Gastroesophageal sphincter (tissue), 4 donors: ENCODE data around the gene NEK8. TPM values are rescaled to one million over a fixed set of nuclear protein-coding genes. Genes with fewer than 3 reads are reported as not detected.

Source experiments
- ATAC-seq: fragments of 150-250 bp; one replicate; pipeline ENCODE4 v1.9.1; 2016; ENCODE audit warnings: mild to moderate bottlenecking, moderate library complexity
- H3K27ac ChIP-seq, 4 donors: fragments of 200-600 bp; sonication (generic) in 3 of 4; 1 replicate in 3 of 4; 2 replicates in 1 of 4; pipeline ENCODE4 v1.5.1; 2016 to 2019
- H3K27me3 ChIP-seq: fragments of 200-600 bp; sonication (generic); one replicate; pipeline ENCODE4 v1.5.1; 2019
- H3K36me3 ChIP-seq, 2 donors: fragments of 200-600 bp; sonication (generic); one replicate each; pipeline ENCODE4 v1.5.1; 2019; ENCODE audit warnings: control low read depth in 1 of 2
- H3K4me1 ChIP-seq, 3 donors: fragments of 200-600 bp; sonication (generic); 1 replicate in 2 of 3; 2 replicates in 1 of 3; pipeline ENCODE4 v1.5.1; 2016 to 2019; ENCODE audit warnings: control low read depth in 2 of 3
- H3K4me3 ChIP-seq, 2 donors: fragments of 200-600 bp; sonication (generic); one replicate each; pipeline ENCODE4 v1.5.1; 2019; ENCODE audit warnings: mild to moderate bottlenecking in 1 of 2, moderate library complexity in 1 of 2
- H3K9me3 ChIP-seq, 3 donors: fragments of 200-600 bp; sonication (generic); one replicate each; pipeline ENCODE4 v1.5.1; 2017 to 2019; ENCODE audit warnings: control low read depth in 2 of 3
- CTCF ChIP-seq, 4 experiments: fragments of 200-600 bp in 2 of 4; fragments of 450-650 bp in 2 of 4; sonication (generic) in 1 of 4; IDR thresholded peaks; one replicate each; pipeline ENCODE4 v1.5.1; 2017 to 2019; ENCODE audit warnings: antibody characterized with exemption in 4 of 4, mild to moderate bottlenecking in 2 of 4, moderate library complexity in 2 of 4
- EP300 ChIP-seq: sonication (generic); formaldehyde crosslinking; IDR thresholded peaks from one replicate; pipeline ENCODE4 v1.6.1; 2017; ENCODE audit warnings: antibody characterized with exemption, mild to moderate bottlenecking
- POLR2A ChIP-seq, 2 donors: fragments of 450-650 bp; IDR thresholded peaks; one replicate each; pipeline ENCODE4 v1.6.1; 2017; ENCODE audit warnings: antibody characterized with exemption in 2 of 2, mild to moderate bottlenecking in 2 of 2, moderate library complexity in 1 of 2
- POLR2AphosphoS5 ChIP-seq: sonication (generic); formaldehyde crosslinking; IDR thresholded peaks from one replicate; pipeline ENCODE4 v1.6.1; 2017; ENCODE audit warnings: antibody characterized with exemption
- WGBS, 2 donors: methylation state at CpG; one replicate each; pipeline ENCODE4 v1.1.5; 2018; ENCODE audit warnings: low coverage in 1 of 2; 5-methylcytosine and 5-hydroxymethylcytosine counted together
- total RNA-seq, 4 donors: library from RNA; depleted of rRNA; stranded (reverse); fragments of >200 nt; gene quantifications; one replicate each; pipeline ENCODE4 v1.1.0, GENCODE V29; 2016

NEK8 gene
- total RNA-seq, 4 donors from 2014 or later = 0.94 to 2.0 (median 1.8) TPM; not detected in 1

- H3K4me1 ChIP-seq = peaks cover 0 to 69% (median 15%) of the 10 kb centered on the region in 3 donors
- no CpG with 5 or more reads among the region's 5 CpGs for WGBS, 2 donors
Observed at GRCh38 chr17:28746611-28747050, 18.0 kb downstream of the NEK8 start.

GRCh38 chr17:28747051-28747691 lies 18.6 kb downstream of the NEK8 start:
- peak overlapping the region in 3 of 4 donors; percentile 89 to 92 (median 89) for H3K27ac ChIP-seq
- peaks cover 0 to 27% of the 10 kb centered on the region in 2 donors for H3K36me3 ChIP-seq
- TF ChIP-seq EP300 (no peak), POLR2AphosphoS5 (no peak), POLR2A (IDR thresholded peaks at IDR 0.05) (no peak), CTCF (IDR thresholded peaks at IDR 0.05) (no peak)
- no CpG with 5 or more reads among the region's 7 CpGs for WGBS, 2 donors
- no peaks in the 10 kb centered on the region for H3K27me3 ChIP-seq
- no peak overlapping the region for H3K4me3 ChIP-seq
- peaks cover 0 to 69% (median 15%) of the 10 kb centered on the region in 3 donors for H3K4me1 ChIP-seq
- no peaks in the 10 kb centered on the region for H3K9me3 ChIP-seq
- no peak for ATAC-seq

More at GRCh38 chr17:28746611-28747050, 18.0 kb downstream of the NEK8 start:
- Histone ChIP-seq H3K27ac (peak overlapping the region in 3 of 4 donors; percentile 89 to 92 (median 89)), H3K9me3 (no peaks in the 10 kb centered on the region), H3K27me3 (no peaks in the 10 kb centered on the region), H3K36me3 (peaks cover 0 to 27% of the 10 kb centered on the region in 2 donors), H3K4me3 (no peak overlapping the region)
- ATAC-seq = no peak
- TF ChIP-seq POLR2AphosphoS5 (no peak), EP300 (no peak), POLR2A (IDR thresholded peaks at IDR 0.05) (no peak), CTCF (IDR thresholded peaks at IDR 0.05) (no peak)

GRCh38 chr17:28747801-28748750 lies 19.5 kb downstream of the NEK8 start:
- Histone ChIP-seq H3K9me3 (no peaks in the 10 kb centered on the region), H3K4me3 (no peak overlapping the region), H3K27ac (peak overlapping the region in 1 of 4 donors; percentile 31), H3K4me1 (peaks cover 0 to 63% (median 15%) of the 10 kb centered on the region in 3 donors), H3K27me3 (no peaks in the 10 kb centered on the region), H3K36me3 (peaks cover 0 to 27% of the 10 kb centered on the region in 2 donors)
- WGBS, 2 donors = 64 to 96% methylated on average over 2 to 5 of the region's 18 CpGs
- ATAC-seq = no peak
- TF ChIP-seq POLR2AphosphoS5 (no peak), POLR2A (IDR thresholded peaks at IDR 0.05) (no peak), EP300 (no peak)

GRCh38 chr17:28748852-28749515 lies 20.4 kb downstream of the NEK8 start:
- no peak overlapping the region for H3K4me3 ChIP-seq
- WGBS, 2 donors = 65% methylated on average over 6 of the region's 18 CpGs; no CpG with 5 or more reads in 1 of the 2 donors
- TF ChIP-seq CTCF (IDR thresholded peaks at IDR 0.05) (no peak), EP300 (no peak), POLR2A (IDR thresholded peaks at IDR 0.05) (no peak)
- H3K27ac ChIP-seq = peak overlapping the region in 2 of 4 donors; percentile 31 to 53
- no peaks in the 10 kb centered on the region for H3K27me3 ChIP-seq
- H3K9me3 ChIP-seq = no peaks in the 10 kb centered on the region
- ATAC-seq = no peak
- H3K36me3 ChIP-seq = peaks cover 0 to 27% of the 10 kb centered on the region in 2 donors
- H3K4me1 ChIP-seq = peaks cover 0 to 57% (median 15%) of the 10 kb centered on the region in 3 donors
